Fibroblast of peridontal ligament (primary cell): ENCODE data around the gene MROH8.
"Not testable (repeated sequence)": the region's sequence is repeated elsewhere in the genome, so short reads cannot be mapped to it uniquely, and the experiment has no call there.

Source experiments
- DNase-seq: peaks from one replicate; pipeline ENCODE4 v3.0.0-alpha.2; 2010; ENCODE audit errors: extremely low read depth

MROH8 gene

GRCh38 chr20:37090407-37090806 lies 88.9 kb downstream of the MROH8 start:
- no peak for DNase-seq

- DNase-seq = no peak
These were observed 97.5 kb downstream of the MROH8 start for GRCh38 chr20:37081717-37082289.

- DNase-seq = no peak
These were observed 102.3 kb downstream of the MROH8 start for GRCh38 chr20:37077009-37077408.

- peak; percentile 31 for DNase-seq
These were observed 103.2 kb downstream of the MROH8 start for GRCh38 chr20:37075932-37076685.

GRCh38 chr20:37072293-37073196 lies 106.8 kb downstream of the MROH8 start:
- DNase-seq = no peak

- DNase-seq = peak; percentile 37
These were observed 107.9 kb downstream of the MROH8 start for GRCh38 chr20:37071481-37071911.

GRCh38 chr20:37069563-37069962 lies 109.8 kb downstream of the MROH8 start:
- not testable (repeated sequence) for DNase-seq

GRCh38 chr20:37066168-37066567 lies 113.2 kb downstream of the MROH8 start:
- DNase-seq = no peak

GRCh38 chr20:37055276-37055675 lies 124.1 kb downstream of the MROH8 start:
- no peak for DNase-seq

GRCh38 chr20:37053230-37053950 lies 126.0 kb downstream of the MROH8 start:
- no peak for DNase-seq
